ENCODE measurements around the gene STAP1.

GRCh38 chr4:67539830-67540229, 18.7 kb upstream of the STAP1 start:
- TF ChIP-seq YY1 (IDR thresholded peaks at IDR 0.05; ENCODE audit: insufficient read depth, insufficient read length) (no peak), ZNF274 (IDR thresholded peaks at IDR 0.05; ENCODE audit: low read depth, low read length) (no peak)

Data from NT2/D1 (cell line).